A549 (cell line): ENCODE results near the gene LDLRAP1. TPM values are rescaled to one million over a fixed set of nuclear protein-coding genes. Genes with fewer than 3 reads are reported as not detected.

Source experiments
- ATAC-seq, 2 experiments: fragments of 200-7000 bp in 1 of 2; fragments of >200 bp in 1 of 2; cut with Nextera tagmentation in 1 of 2; cut with Tn5 transposase in 1 of 2; 3 replicates each; pipeline versions ENCODE4 v1.8.0 to v1.9.1; 2018 to 2020; ENCODE audit warnings: mild to moderate bottlenecking in 1 of 2, moderate library complexity in 1 of 2
- CTCF ChIA-PET: fragments of 300-600 bp; sonication (Branson Sonifier 250); formaldehyde crosslinking; extraction: SDS; loops from one replicate; lab custom pipeline; 2021; ENCODE audit warnings: antibody characterized with exemption, inconsistent platforms; lab: Yijun Ruan, JAX
- POLR2A ChIA-PET: fragments of 350-600 bp; formaldehyde crosslinking; extraction: SDS; loops from one replicate; lab custom pipeline; 2021; ENCODE audit warnings: antibody characterized with exemption, inconsistent platforms; lab: Yijun Ruan, JAX
- DNase-seq, 2 experiments: peaks; one replicate each; pipeline versions ENCODE4 v3.0.0 to v3.0.0-alpha.2; 2011 to 2016; ENCODE audit warnings: low read depth in 1 of 2, low spot score in 1 of 2
- FAIRE-seq: peaks from 2 replicates; lab custom pipeline; 2011; peaks lifted over from hg19 to GRCh38; lab: Jason Lieb, UNC
- H3K27ac ChIP-seq, 2 experiments: fragments of >200 bp; sonication (Bioruptor Twin); formaldehyde crosslinking; 3 replicates each; pipeline ENCODE4 v1.5.1; 2016 to 2017
- H3K4me1 ChIP-seq: fragments of >200 bp; sonication (Bioruptor Twin); formaldehyde crosslinking; 3 replicates; pipeline ENCODE4 v1.6.1; 2016
- H3K4me2 ChIP-seq: fragments of >200 bp; sonication (Bioruptor Twin); formaldehyde crosslinking; 3 replicates; pipeline ENCODE4 v1.6.1; 2016
- H3K4me3 ChIP-seq: fragments of >200 bp; sonication (Bioruptor Twin); formaldehyde crosslinking; 3 replicates; pipeline ENCODE4 v1.5.1; 2016
- H3K9me3 ChIP-seq: fragments of >200 bp; sonication (Bioruptor Twin); formaldehyde crosslinking; 3 replicates; pipeline ENCODE4 v1.6.1; 2016
- BHLHE40 ChIP-seq: IDR thresholded peaks from 2 replicates; pipeline ENCODE4 v1.6.1; 2012; ENCODE audit warnings: low read depth, low read length, inconsistent platforms
- CEBPB ChIP-seq, 2 experiments: fragments of >200 bp in 1 of 2; sonication (Bioruptor Twin) in 1 of 2; formaldehyde crosslinking in 1 of 2; IDR thresholded peaks; 2 replicates each; pipeline ENCODE4 v1.6.1; 2012 to 2016
- CHD2 ChIP-seq: fragments of 150-350 bp; IDR thresholded peaks from 2 replicates; pipeline ENCODE4 v1.6.1; 2014; ENCODE audit warnings: low read length; ENCODE audit not compliant: partially characterized antibody
- ESRRA ChIP-seq: fragments of 150-350 bp; IDR thresholded peaks from 2 replicates; pipeline ENCODE4 v1.6.1; 2014; ENCODE audit warnings: mild to moderate bottlenecking, low read length, borderline replicate concordance
- FOSB ChIP-seq: fragments of 250-450 bp; sonication (Bioruptor Pico); IDR thresholded peaks from 2 replicates; pipeline ENCODE4 v1.5.0; 2020; ENCODE audit warnings: mild to moderate bottlenecking, moderate library complexity
- FOXS1 ChIP-seq: fragments of 250-450 bp; sonication (Bioruptor Pico); IDR thresholded peaks from 2 replicates; pipeline ENCODE4 v1.5.0; 2020; ENCODE audit warnings: mild to moderate bottlenecking, moderate library complexity
- GATA3 ChIP-seq: IDR thresholded peaks from 2 replicates; pipeline ENCODE4 v1.6.1; 2012; ENCODE audit warnings: borderline replicate concordance
- HEYL ChIP-seq: fragments of 250-450 bp; sonication (Bioruptor Pico); IDR thresholded peaks from 2 replicates; pipeline ENCODE4 v1.8.0; 2021; ENCODE audit warnings: mild to moderate bottlenecking, moderate library complexity
- HOXB5 ChIP-seq: fragments of 250-450 bp; sonication (Bioruptor Pico); IDR thresholded peaks from 2 replicates; pipeline ENCODE4 v1.5.0; 2020; ENCODE audit warnings: mild to moderate bottlenecking, moderate library complexity
- JUNB ChIP-seq: fragments of >200 bp; sonication (Bioruptor Twin); formaldehyde crosslinking; IDR thresholded peaks from 2 replicates; pipeline ENCODE4 v1.6.1; 2016
- KDM1A ChIP-seq: fragments of 200-600 bp; sonication (generic); IDR thresholded peaks from 2 replicates; pipeline ENCODE4 v1.6.1; 2016; ENCODE audit warnings: low read depth, mild to moderate bottlenecking
- MYC ChIP-seq: IDR thresholded peaks from 2 replicates; pipeline ENCODE4 v1.6.1; 2012; ENCODE audit warnings: mild to moderate bottlenecking, inconsistent platforms, low read length, improper control_type of control experiment, borderline replicate concordance
- NPAS2 ChIP-seq: fragments of 250-450 bp; sonication (Bioruptor Pico); IDR thresholded peaks from 2 replicates; pipeline ENCODE4 v1.8.0; 2022; ENCODE audit warnings: mild to moderate bottlenecking, moderate library complexity, borderline replicate concordance
- NR3C1 ChIP-seq: fragments of >200 bp; sonication (Bioruptor Twin); formaldehyde crosslinking; IDR thresholded peaks from 3 replicates; pipeline ENCODE4 v1.6.1; 2017
- PHF8 ChIP-seq: fragments of 200-600 bp; sonication (generic); IDR thresholded peaks from 2 replicates; pipeline ENCODE4 v1.6.1; 2016; ENCODE audit warnings: low read depth, mild to moderate bottlenecking, antibody characterized with exemption, moderate library complexity, borderline replicate concordance
- POLR2A ChIP-seq: IDR thresholded peaks from 2 replicates; pipeline ENCODE4 v1.6.1; 2012; ENCODE audit warnings: mild to moderate bottlenecking, low read length
- RNF2 ChIP-seq: fragments of 200-600 bp; sonication (generic); IDR thresholded peaks from 2 replicates; pipeline ENCODE4 v1.6.1; 2016; ENCODE audit warnings: low read depth, mild to moderate bottlenecking, antibody characterized with exemption, moderate library complexity, borderline replicate concordance
- TFCP2L1 ChIP-seq: fragments of 250-450 bp; sonication (Bioruptor Pico); IDR thresholded peaks from 2 replicates; pipeline ENCODE4 v1.5.0; 2021; ENCODE audit warnings: mild to moderate bottlenecking
- TP53 ChIP-seq: fragments of 250-450 bp; sonication (Bioruptor Pico); IDR thresholded peaks from 2 replicates; pipeline ENCODE4 v1.5.0; 2021; ENCODE audit warnings: mild to moderate bottlenecking, moderate library complexity
- ZC3H11A ChIP-seq: fragments of 450-650 bp; IDR thresholded peaks from 2 replicates; pipeline ENCODE4 v1.6.1; 2014; ENCODE audit warnings: antibody characterized with exemption, mild to moderate bottlenecking
- WGBS: methylation state at CpG from one replicate; pipeline ENCODE4 v1.1.6; 2017; ENCODE audit errors: missing lambda C conversion rate; 5-methylcytosine and 5-hydroxymethylcytosine counted together
- polyA plus RNA-seq, 4 experiments: library from polyadenylated mRNA; depleted of rRNA in 3 of 4; stranded (reverse); fragments of >200 nt; fragmentation: RNase III in 1 of 4; extraction: RNeasy Plus Mini Kit Qiagen cat#74134 plus additional on column Dnase treatment in 1 of 4; gene quantifications; 2 replicates in 3 of 4; 3 replicates in 1 of 4; pipeline ENCODE4 v1.2.3, GENCODE V29; 2011 to 2017
- TF ChIP-seq, protein P1 (sequence below): fragments of 450-650 bp; IDR thresholded peaks from 2 replicates; pipeline ENCODE4 v1.6.1; 2014; ENCODE audit warnings: antibody characterized with exemption
- TF ChIP-seq, protein P2 (sequence below): IDR thresholded peaks from 2 replicates; pipeline ENCODE4 v1.6.1; 2012
- TF ChIP-seq, protein P3 (sequence below): fragments of 200-600 bp; sonication (generic); IDR thresholded peaks from 2 replicates; pipeline ENCODE4 v1.6.1; 2016; ENCODE audit warnings: antibody characterized with exemption, mild to moderate bottlenecking, moderate library complexity
- TF ChIP-seq, protein P4 (sequence below): IDR thresholded peaks from 2 replicates; pipeline ENCODE4 v1.6.1; 2012; ENCODE audit warnings: low read depth, borderline replicate concordance
- TF ChIP-seq, protein P5 (sequence below): fragments of 250-450 bp; sonication (Bioruptor Pico); IDR thresholded peaks from 2 replicates; pipeline ENCODE4 v1.5.0; 2021; ENCODE audit warnings: mild to moderate bottlenecking, moderate library complexity, borderline replicate concordance

LDLRAP1 gene
- polyA plus RNA-seq, 2 of the 4 experiments (the other 2 are of a cell fraction) = 7.9 to 10.1 TPM

DNA sequence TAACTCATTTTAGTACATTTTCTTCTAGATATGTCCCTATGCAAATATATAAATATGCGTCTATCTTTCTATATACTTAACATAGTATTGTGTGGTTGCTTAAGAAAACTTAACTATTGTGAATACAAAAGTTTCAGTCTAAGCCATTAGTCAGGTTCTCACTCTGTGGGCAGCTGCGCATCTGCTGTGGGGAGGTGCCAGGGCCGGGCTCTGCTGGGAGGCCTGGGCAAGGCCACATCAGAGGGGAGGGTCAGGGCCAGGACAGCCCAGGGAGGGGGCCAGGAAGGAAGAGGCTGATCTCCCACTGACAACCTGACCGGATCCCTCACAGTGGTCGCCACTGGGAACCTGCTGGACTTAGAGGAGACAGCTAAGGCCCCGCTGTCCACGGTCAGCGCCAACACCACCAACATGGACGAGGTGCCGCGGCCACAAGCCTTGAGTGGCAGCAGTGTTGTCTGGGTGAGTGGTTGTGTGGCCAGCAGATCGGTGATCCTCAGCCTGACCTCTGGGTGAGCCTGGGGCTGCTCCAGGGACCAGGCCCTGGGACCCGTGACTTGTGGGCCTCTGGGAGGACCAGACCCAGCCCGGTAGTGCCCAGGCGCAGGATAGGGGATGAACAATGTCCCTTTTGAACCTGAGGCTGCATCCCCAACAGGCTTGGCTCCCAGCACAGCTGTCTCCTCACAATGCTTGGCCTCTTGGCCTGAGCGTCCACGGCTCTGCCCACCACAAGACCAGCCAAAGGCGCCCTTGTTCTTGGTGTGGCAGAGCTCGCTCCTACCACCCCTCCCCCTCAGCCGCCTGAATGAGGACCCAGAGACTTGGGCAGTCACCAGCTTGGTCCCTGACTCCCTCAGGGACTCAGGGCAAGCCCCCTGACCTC lies 20.2 kb downstream of the LDLRAP1 start:
- FAIRE-seq = no peak
- WGBS = 89% methylated on average over 10 of the region's 20 CpGs
- CTCF ChIA-PET = interaction anchor here (1.2 to 1.9 kb wide), 2 partner anchors 12 to 45 kb away, joined by 3 to 5 read pairs; no protein-coding TSS in a partner anchor

DNA sequence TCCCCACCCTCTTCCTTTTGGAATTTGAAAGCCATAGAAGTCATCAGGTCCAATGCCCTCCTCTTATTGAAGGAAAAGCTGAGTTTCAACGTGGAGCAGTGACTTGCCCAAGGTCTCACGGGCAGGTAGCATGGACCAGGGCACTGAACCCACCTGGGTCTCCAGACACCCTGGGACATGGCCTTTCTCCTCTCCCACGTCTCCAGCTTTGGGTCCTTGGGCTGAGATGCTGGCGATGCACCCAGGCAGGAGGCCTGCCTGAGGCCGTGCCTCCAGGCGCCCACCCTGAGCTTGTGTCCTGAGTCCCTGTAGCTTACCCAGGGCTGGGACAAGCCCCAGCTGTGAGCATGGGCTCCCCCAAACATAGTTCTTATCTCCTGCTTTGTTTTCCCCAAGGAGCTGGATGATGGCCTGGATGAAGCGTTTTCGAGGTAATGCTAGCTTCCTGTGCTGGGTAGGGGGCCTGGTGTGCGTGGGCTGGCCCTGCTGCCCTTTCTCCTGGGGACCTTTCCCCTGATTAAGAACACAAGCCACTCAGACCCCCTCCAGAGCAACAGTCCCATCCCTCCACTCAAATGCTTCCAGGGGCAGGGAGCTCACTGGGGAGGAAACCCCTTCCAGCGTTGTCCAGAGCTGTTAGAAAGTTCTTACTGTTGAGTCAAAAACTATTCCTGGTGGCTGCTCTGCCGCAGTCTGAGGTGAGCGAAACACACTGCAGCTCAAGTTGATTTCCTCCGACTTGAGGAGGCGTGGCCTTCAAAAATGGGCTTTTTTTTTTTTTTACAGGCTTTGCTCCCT lies 21.6 kb downstream of the LDLRAP1 start:
- DNase-seq (no peak), FAIRE-seq (no peak), ATAC-seq (no peak)
- Histone ChIP-seq H3K27ac (no peak overlapping the region), H3K4me1 (peaks cover 14% of the 10 kb centered on the region), H3K4me3 (no peak overlapping the region), H3K9me3 (no peaks in the 10 kb centered on the region), H3K4me2 (no peak overlapping the region)
- ChIA-PET CTCF (interaction anchor here (0.6 to 1.9 kb wide), 5 partner anchors 8 to 446 kb away, joined by 3 to 5 read pairs (median 3); no protein-coding TSS in a partner anchor), POLR2A (no interaction called here)
- TF ChIP-seq HOXB5 (no peak), JUNB (no peak), FOXS1 (CRISPR knock-in tag) (no peak), HEYL (no peak), ZC3H11A (no peak), MYC (no peak), GATA3 (no peak), CHD2 (no peak), TFCP2L1 (CRISPR knock-in tag) (no peak), KDM1A (no peak), ESRRA (no peak)
- TF ChIP-seq, protein P1, sequence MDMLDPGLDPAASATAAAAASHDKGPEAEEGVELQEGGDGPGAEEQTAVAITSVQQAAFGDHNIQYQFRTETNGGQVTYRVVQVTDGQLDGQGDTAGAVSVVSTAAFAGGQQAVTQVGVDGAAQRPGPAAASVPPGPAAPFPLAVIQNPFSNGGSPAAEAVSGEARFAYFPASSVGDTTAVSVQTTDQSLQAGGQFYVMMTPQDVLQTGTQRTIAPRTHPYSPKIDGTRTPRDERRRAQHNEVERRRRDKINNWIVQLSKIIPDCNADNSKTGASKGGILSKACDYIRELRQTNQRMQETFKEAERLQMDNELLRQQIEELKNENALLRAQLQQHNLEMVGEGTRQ = no peak
- TF ChIP-seq, protein P2, sequence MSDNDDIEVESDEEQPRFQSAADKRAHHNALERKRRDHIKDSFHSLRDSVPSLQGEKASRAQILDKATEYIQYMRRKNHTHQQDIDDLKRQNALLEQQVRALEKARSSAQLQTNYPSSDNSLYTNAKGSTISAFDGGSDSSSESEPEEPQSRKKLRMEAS = no peak
- 88% methylated on average over 14 of the region's 14 CpGs for WGBS

More for the DNA sequence above, 20.2 kb downstream of the LDLRAP1 start:
- H3K4me3 ChIP-seq = no peak overlapping the region
- DNase-seq (no peak), ATAC-seq (no peak)
- no peak overlapping the region for H3K4me2 ChIP-seq
- H3K27ac ChIP-seq = no peak overlapping the region
- TF ChIP-seq, protein P1 = no peak
- TF ChIP-seq PHF8 (no peak), TP53 (CRISPR knock-in tag) (no peak), RNF2 (no peak), NR3C1 (no peak), CEBPB (IDR thresholded peaks at IDR 0.05) (no peak), GATA3 (no peak), POLR2A (no peak), BHLHE40 (no peak), NPAS2 (CRISPR knock-in tag) (no peak), KDM1A (no peak), FOSB (CRISPR knock-in tag) (no peak)
- TF ChIP-seq, protein P3, sequence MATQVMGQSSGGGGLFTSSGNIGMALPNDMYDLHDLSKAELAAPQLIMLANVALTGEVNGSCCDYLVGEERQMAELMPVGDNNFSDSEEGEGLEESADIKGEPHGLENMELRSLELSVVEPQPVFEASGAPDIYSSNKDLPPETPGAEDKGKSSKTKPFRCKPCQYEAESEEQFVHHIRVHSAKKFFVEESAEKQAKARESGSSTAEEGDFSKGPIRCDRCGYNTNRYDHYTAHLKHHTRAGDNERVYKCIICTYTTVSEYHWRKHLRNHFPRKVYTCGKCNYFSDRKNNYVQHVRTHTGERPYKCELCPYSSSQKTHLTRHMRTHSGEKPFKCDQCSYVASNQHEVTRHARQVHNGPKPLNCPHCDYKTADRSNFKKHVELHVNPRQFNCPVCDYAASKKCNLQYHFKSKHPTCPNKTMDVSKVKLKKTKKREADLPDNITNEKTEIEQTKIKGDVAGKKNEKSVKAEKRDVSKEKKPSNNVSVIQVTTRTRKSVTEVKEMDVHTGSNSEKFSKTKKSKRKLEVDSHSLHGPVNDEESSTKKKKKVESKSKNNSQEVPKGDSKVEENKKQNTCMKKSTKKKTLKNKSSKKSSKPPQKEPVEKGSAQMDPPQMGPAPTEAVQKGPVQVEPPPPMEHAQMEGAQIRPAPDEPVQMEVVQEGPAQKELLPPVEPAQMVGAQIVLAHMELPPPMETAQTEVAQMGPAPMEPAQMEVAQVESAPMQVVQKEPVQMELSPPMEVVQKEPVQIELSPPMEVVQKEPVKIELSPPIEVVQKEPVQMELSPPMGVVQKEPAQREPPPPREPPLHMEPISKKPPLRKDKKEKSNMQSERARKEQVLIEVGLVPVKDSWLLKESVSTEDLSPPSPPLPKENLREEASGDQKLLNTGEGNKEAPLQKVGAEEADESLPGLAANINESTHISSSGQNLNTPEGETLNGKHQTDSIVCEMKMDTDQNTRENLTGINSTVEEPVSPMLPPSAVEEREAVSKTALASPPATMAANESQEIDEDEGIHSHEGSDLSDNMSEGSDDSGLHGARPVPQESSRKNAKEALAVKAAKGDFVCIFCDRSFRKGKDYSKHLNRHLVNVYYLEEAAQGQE = no peak
- TF ChIP-seq, protein P4, sequence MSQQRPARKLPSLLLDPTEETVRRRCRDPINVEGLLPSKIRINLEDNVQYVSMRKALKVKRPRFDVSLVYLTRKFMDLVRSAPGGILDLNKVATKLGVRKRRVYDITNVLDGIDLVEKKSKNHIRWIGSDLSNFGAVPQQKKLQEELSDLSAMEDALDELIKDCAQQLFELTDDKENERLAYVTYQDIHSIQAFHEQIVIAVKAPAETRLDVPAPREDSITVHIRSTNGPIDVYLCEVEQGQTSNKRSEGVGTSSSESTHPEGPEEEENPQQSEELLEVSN = no peak
- TF ChIP-seq, protein P5, sequence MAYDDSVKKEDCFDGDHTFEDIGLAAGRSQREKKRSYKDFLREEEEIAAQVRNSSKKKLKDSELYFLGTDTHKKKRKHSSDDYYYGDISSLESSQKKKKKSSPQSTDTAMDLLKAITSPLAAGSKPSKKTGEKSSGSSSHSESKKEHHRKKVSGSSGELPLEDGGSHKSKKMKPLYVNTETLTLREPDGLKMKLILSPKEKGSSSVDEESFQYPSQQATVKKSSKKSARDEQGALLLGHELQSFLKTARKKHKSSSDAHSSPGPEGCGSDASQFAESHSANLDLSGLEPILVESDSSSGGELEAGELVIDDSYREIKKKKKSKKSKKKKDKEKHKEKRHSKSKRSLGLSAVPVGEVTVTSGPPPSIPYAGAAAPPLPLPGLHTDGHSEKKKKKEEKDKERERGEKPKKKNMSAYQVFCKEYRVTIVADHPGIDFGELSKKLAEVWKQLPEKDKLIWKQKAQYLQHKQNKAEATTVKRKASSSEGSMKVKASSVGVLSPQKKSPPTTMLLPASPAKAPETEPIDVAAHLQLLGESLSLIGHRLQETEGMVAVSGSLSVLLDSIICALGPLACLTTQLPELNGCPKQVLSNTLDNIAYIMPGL (CRISPR knock-in tag) = no peak
- H3K9me3 ChIP-seq = no peaks in the 10 kb centered on the region
- POLR2A ChIA-PET = no interaction called here
- H3K4me1 ChIP-seq = peaks cover 6% of the 10 kb centered on the region
